K562 (cell line): ENCODE measurements around the gene SYS1. TPM values are rescaled to one million over a fixed set of nuclear protein-coding genes. Genes with fewer than 3 reads are reported as not detected.
A peak's percentile ranks its signal among the peaks of the same experiment; 100 is the strongest.

Experiments
- C11orf30 ChIP-seq: fragments of 450-650 bp; IDR thresholded peaks from 2 replicates; pipeline ENCODE4 v1.6.1; 2016; ENCODE audit warnings: low read depth, mild to moderate bottlenecking
- ESRRA ChIP-seq: fragments of 450-650 bp; IDR thresholded peaks from 2 replicates; pipeline ENCODE4 v1.6.1; 2014; ENCODE audit warnings: low read depth, mild to moderate bottlenecking, moderate library complexity, borderline replicate concordance
- GABPA ChIP-seq: fragments of 200-800 bp; sonication (Bioruptor generic); conservative IDR thresholded peaks from 2 replicates; pipeline ENCODE4 v1.6.1; 2016; ENCODE audit warnings: low read depth, missing genetic modification characterization, missing compliant biosample characterization
- GTF2E2 ChIP-seq: fragments of 200-800 bp; sonication (Bioruptor generic); IDR thresholded peaks from 2 replicates; pipeline ENCODE4 v1.6.1; 2016; ENCODE audit warnings: missing genetic modification characterization, missing compliant biosample characterization
- MBD2 ChIP-seq: sonication (generic); IDR thresholded peaks from 2 replicates; pipeline ENCODE4 v1.6.1; 2016; ENCODE audit warnings: low read depth, borderline replicate concordance
- NCOA2 ChIP-seq, 2 experiments: fragments of 450-650 bp; IDR thresholded peaks; 2 replicates each; pipeline ENCODE4 v1.6.1; 2018; ENCODE audit warnings: mild to moderate bottlenecking in 2 of 2, moderate library complexity in 1 of 2; ENCODE audit not compliant: partially characterized antibody in 2 of 2
- NUFIP1 ChIP-seq: fragments of 450-650 bp; IDR thresholded peaks from 2 replicates; pipeline ENCODE4 v1.6.1; 2018; ENCODE audit not compliant: partially characterized antibody
- POLR2G ChIP-seq: fragments of 200-400 bp; formaldehyde crosslinking; IDR thresholded peaks from 2 replicates; pipeline ENCODE4 v1.6.1; 2017; ENCODE audit warnings: low read depth, mild to moderate bottlenecking, antibody characterized with exemption, low read length, moderate library complexity
- RUNX1 ChIP-seq: sonication (generic); IDR thresholded peaks from 2 replicates; pipeline ENCODE4 v1.6.1; 2016; ENCODE audit warnings: antibody characterized with exemption, low read depth
- SIRT6 ChIP-seq: IDR thresholded peaks from one replicate; pipeline ENCODE4 v1.6.1; 2012; ENCODE audit warnings: low read depth, mild to moderate bottlenecking, control low read depth, inconsistent platforms, low read length, moderate library complexity
- SNIP1 ChIP-seq: fragments of 450-650 bp; IDR thresholded peaks from 2 replicates; pipeline ENCODE4 v1.7.1; 2017; ENCODE audit warnings: low read depth, mild to moderate bottlenecking
- TSC22D4 ChIP-seq: fragments of 450-650 bp; IDR thresholded peaks from 2 replicates; pipeline ENCODE4 v1.6.1; 2016; ENCODE audit warnings: missing genetic modification characterization, missing biosample characterization, control low read depth
- polyA plus RNA-seq, 8 experiments: library from polyadenylated mRNA; depleted of rRNA in 4 of 8; stranded (reverse) in 5 of 8; unstranded in 3 of 8; fragments of >200 nt; fragmentation: Nextera tagmentation in 2 of 8; fragmentation: Illumina TruSeq in 1 of 8; extraction: Ambion mirVana in 2 of 8; extraction: Trizol in 1 of 8; gene quantifications; 2 replicates each; pipeline versions ENCODE4 v1.2.1 to v1.2.3, GENCODE V29; 2011 to 2014; ENCODE audit warnings: inconsistent platforms in 1 of 8, missing spikeins in 1 of 8
- total RNA-seq, 7 experiments: library from RNA; depleted of rRNA in 6 of 7; stranded (reverse); fragments of >200 nt in 6 of 7; fragmentation: Illumina TruSeq in 2 of 7; extraction: Trizol in 2 of 7; gene quantifications; 2 replicates each; pipeline versions ENCODE4 v1.2.1 to v1.2.3, GENCODE V29; 2011 to 2021; ENCODE audit warnings: low replicate concordance in 1 of 7
- TF ChIP-seq, protein P1 (sequence below): fragments of 250-450 bp; sonication (Bioruptor Pico); IDR thresholded peaks from 2 replicates; pipeline ENCODE4 v1.4.0; 2020
- TF ChIP-seq, protein P2 (sequence below): conservative IDR thresholded peaks from 2 replicates; pipeline ENCODE4 v1.6.1; 2011; ENCODE audit warnings: low read depth, mild to moderate bottlenecking, low read length; ENCODE audit not compliant: control insufficient read depth
- TF ChIP-seq, protein P3 (sequence below): fragments of 250-450 bp; sonication (Bioruptor Pico); IDR thresholded peaks from 2 replicates; pipeline ENCODE4 v1.8.0; 2021; ENCODE audit warnings: moderate library complexity, mild to moderate bottlenecking, inconsistent platforms
- TF ChIP-seq, protein P4 (sequence below): fragments of 450-650 bp; IDR thresholded peaks from 2 replicates; pipeline ENCODE4 v1.6.1; 2016; ENCODE audit warnings: borderline replicate concordance

SYS1 gene
- total and polyA plus RNA-seq, 9 of the 15 experiments (the other 6 are each of a cell fraction or from before 2014, with no cell fraction given): 11.1 to 25.2 (median 17.5) TPM

DNA sequence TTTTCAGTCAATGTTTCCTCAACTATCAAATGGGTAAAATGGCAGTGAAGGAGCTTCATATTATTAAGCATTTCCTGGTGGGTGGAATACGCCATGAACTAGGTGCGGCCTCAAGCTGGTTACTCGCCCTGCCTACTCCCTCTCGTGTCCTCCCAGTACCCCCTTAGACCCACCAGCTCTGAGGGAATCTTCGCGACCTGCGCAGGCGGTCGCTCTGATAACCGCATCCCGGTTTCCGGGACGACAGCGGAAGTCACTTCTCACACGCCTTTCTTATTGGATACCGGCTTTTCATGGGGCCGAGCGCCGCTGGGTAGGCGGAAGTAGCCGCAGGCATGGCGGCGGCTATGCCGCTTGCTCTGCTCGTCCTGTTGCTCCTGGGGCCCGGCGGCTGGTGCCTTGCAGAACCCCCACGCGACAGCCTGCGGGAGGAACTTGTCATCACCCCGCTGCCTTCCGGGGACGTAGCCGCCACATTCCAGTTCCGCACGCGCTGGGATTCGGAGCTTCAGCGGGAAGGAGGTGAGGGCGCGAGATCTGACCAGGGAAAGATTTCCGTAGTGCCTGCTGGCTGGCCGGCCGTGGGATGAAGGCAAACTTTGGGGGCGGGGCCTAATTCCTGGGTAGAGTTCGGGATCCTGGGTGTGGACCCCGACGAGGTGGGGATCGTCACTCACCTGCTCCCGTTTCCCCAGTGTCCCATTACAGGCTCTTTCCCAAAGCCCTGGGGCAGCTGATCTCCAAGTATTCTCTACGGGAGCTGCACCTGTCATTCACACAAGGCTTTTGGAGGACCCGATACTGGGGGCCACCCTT lies 53.1 kb downstream of the SYS1 start, which contains the start of gene PIGT (continued):
- TF ChIP-seq, protein P1, sequence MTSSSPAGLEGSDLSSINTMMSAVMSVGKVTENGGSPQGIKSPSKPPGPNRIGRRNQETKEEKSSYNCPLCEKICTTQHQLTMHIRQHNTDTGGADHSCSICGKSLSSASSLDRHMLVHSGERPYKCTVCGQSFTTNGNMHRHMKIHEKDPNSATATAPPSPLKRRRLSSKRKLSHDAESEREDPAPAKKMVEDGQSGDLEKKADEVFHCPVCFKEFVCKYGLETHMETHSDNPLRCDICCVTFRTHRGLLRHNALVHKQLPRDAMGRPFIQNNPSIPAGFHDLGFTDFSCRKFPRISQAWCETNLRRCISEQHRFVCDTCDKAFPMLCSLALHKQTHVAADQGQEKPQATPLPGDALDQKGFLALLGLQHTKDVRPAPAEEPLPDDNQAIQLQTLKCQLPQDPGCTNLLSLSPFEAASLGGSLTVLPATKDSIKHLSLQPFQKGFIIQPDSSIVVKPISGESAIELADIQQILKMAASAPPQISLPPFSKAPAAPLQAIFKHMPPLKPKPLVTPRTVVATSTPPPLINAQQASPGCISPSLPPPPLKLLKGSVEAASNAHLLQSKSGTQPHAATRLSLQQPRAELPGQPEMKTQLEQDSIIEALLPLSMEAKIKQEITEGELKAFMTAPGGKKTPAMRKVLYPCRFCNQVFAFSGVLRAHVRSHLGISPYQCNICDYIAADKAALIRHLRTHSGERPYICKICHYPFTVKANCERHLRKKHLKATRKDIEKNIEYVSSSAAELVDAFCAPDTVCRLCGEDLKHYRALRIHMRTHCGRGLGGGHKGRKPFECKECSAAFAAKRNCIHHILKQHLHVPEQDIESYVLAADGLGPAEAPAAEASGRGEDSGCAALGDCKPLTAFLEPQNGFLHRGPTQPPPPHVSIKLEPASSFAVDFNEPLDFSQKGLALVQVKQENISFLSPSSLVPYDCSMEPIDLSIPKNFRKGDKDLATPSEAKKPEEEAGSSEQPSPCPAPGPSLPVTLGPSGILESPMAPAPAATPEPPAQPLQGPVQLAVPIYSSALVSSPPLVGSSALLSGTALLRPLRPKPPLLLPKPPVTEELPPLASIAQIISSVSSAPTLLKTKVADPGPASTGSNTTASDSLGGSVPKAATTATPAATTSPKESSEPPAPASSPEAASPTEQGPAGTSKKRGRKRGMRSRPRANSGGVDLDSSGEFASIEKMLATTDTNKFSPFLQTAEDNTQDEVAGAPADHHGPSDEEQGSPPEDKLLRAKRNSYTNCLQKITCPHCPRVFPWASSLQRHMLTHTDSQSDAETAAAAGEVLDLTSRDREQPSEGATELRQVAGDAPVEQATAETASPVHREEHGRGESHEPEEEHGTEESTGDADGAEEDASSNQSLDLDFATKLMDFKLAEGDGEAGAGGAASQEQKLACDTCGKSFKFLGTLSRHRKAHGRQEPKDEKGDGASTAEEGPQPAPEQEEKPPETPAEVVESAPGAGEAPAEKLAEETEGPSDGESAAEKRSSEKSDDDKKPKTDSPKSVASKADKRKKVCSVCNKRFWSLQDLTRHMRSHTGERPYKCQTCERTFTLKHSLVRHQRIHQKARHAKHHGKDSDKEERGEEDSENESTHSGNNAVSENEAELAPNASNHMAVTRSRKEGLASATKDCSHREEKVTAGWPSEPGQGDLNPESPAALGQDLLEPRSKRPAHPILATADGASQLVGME: 0 out of 2 replicates have a peak, but pooled peaks have one; percentile 30
- TF ChIP-seq, protein P2, sequence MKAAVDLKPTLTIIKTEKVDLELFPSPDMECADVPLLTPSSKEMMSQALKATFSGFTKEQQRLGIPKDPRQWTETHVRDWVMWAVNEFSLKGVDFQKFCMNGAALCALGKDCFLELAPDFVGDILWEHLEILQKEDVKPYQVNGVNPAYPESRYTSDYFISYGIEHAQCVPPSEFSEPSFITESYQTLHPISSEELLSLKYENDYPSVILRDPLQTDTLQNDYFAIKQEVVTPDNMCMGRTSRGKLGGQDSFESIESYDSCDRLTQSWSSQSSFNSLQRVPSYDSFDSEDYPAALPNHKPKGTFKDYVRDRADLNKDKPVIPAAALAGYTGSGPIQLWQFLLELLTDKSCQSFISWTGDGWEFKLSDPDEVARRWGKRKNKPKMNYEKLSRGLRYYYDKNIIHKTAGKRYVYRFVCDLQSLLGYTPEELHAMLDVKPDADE: peak; percentile 76
- TF ChIP-seq POLR2G: peak; percentile 99
- TF ChIP-seq, protein P3, sequence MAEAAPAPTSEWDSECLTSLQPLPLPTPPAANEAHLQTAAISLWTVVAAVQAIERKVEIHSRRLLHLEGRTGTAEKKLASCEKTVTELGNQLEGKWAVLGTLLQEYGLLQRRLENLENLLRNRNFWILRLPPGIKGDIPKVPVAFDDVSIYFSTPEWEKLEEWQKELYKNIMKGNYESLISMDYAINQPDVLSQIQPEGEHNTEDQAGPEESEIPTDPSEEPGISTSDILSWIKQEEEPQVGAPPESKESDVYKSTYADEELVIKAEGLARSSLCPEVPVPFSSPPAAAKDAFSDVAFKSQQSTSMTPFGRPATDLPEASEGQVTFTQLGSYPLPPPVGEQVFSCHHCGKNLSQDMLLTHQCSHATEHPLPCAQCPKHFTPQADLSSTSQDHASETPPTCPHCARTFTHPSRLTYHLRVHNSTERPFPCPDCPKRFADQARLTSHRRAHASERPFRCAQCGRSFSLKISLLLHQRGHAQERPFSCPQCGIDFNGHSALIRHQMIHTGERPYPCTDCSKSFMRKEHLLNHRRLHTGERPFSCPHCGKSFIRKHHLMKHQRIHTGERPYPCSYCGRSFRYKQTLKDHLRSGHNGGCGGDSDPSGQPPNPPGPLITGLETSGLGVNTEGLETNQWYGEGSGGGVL (CRISPR knock-in tag): no peak
- TF ChIP-seq NUFIP1: no peak
- TF ChIP-seq ESRRA: peak; percentile 75
- TF ChIP-seq, protein P4, sequence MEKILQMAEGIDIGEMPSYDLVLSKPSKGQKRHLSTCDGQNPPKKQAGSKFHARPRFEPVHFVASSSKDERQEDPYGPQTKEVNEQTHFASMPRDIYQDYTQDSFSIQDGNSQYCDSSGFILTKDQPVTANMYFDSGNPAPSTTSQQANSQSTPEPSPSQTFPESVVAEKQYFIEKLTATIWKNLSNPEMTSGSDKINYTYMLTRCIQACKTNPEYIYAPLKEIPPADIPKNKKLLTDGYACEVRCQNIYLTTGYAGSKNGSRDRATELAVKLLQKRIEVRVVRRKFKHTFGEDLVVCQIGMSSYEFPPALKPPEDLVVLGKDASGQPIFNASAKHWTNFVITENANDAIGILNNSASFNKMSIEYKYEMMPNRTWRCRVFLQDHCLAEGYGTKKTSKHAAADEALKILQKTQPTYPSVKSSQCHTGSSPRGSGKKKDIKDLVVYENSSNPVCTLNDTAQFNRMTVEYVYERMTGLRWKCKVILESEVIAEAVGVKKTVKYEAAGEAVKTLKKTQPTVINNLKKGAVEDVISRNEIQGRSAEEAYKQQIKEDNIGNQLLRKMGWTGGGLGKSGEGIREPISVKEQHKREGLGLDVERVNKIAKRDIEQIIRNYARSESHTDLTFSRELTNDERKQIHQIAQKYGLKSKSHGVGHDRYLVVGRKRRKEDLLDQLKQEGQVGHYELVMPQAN: peak; percentile 94
- TF ChIP-seq RUNX1: no peak
- TF ChIP-seq GABPA: peak; percentile 97
- TF ChIP-seq GTF2E2: peak; percentile 38; the same call in 1 of the 2 replicates
- peak; percentile 99 for TF ChIP-seq C11orf30
- no peak for TF ChIP-seq TSC22D4 (tag)
- no peak for TF ChIP-seq SNIP1
- TF ChIP-seq NCOA2 (IDR thresholded peaks at IDR 0.05; ENCODE audit: partially characterized antibody in 2 of 2): no peak
- peak; percentile 82 for TF ChIP-seq MBD2
- no peak for TF ChIP-seq SIRT6
